Measurements from ENCODE around the gene RPUSD4. TPM values are rescaled to one million over a fixed set of nuclear protein-coding genes. Genes with fewer than 3 reads are reported as not detected.
A peak's percentile ranks its signal among the peaks of the same experiment; 100 is the strongest.

RPUSD4 gene
- total and polyA plus RNA-seq, 10 of the 15 experiments (the other 5 are each of a cell fraction or from before 2014, with no cell fraction given): 24.5 to 47.6 (median 31.7) TPM

GRCh38 chr11:126188332-126189108 is 22.9 kb downstream of the RPUSD4 start (continued):
- TF ChIP-seq NKRF (conservative IDR thresholded peaks at IDR 0.05): no peak
- TF ChIP-seq RELB (IDR thresholded peaks at IDR 0.05; ENCODE audit: low read depth): peak; percentile 55
- TF ChIP-seq POLR2A (IDR thresholded peaks at IDR 0.05; ENCODE audit: low read depth, low read length): no peak
- TF ChIP-seq RUNX3 (IDR thresholded peaks at IDR 0.05; ENCODE audit: low read length): peak; percentile 93
- no peak for TF ChIP-seq STAT1 (conservative IDR thresholded peaks at IDR 0.05)
- no peak for TF ChIP-seq RELA (IDR thresholded peaks at IDR 0.05; ENCODE audit: borderline replicate concordance, partially characterized antibody)
- TF ChIP-seq NFXL1 (IDR thresholded peaks at IDR 0.05; ENCODE audit: borderline replicate concordance): no peak
- peak in 1 of 2 experiments; percentile 58; a peak in 3 of 4 replicates for TF ChIP-seq IKZF2 (IDR thresholded peaks at IDR 0.05)
- 0 out of 2 replicates have a peak, but pooled peaks have one; percentile 9 for TF ChIP-seq NR2F1 (conservative IDR thresholded peaks at IDR 0.05)
- no peak for TF ChIP-seq PBX3 (IDR thresholded peaks at IDR 0.05; ENCODE audit: insufficient replicate concordance, low read depth, low read length)
- TF ChIP-seq ATF7 (IDR thresholded peaks at IDR 0.05; ENCODE audit: low read depth): no peak
- TF ChIP-seq CEBPZ (IDR thresholded peaks at IDR 0.05; ENCODE audit: low read depth, low read length): no peak
- no peak for TF ChIP-seq CHD4 (IDR thresholded peaks at IDR 0.05)
- TF ChIP-seq FOS (IDR thresholded peaks at IDR 0.05; ENCODE audit: borderline replicate concordance, extremely low read depth, insufficient read length): no peak
- no peak for TF ChIP-seq IRF4 (IDR thresholded peaks at IDR 0.05; ENCODE audit: low read depth, low read length)
- TF ChIP-seq SP1 (IDR thresholded peaks at IDR 0.05; ENCODE audit: low read depth, low read length): no peak
- 0 out of 2 replicates have a peak, but pooled peaks have one; percentile 17 for TF ChIP-seq ZNF217 (IDR thresholded peaks at IDR 0.05)
- TF ChIP-seq JUND (IDR thresholded peaks at IDR 0.05; ENCODE audit: low read depth, low read length): no peak
- no peak for TF ChIP-seq NR2C2 (IDR thresholded peaks at IDR 0.05; ENCODE audit: borderline replicate concordance, control insufficient read depth, insufficient read length, low read depth)
- no peak for TF ChIP-seq WRNIP1 (IDR thresholded peaks at IDR 0.05; ENCODE audit: borderline replicate concordance, low read depth, low read length)
- no peak for TF ChIP-seq HDAC2 (IDR thresholded peaks at IDR 0.05)
- no peak for TF ChIP-seq YY1 (IDR thresholded peaks at IDR 0.05; ENCODE audit: low read depth, low read length)
- TF ChIP-seq PAX8 (IDR thresholded peaks at IDR 0.05): no peak
- no peak for TF ChIP-seq BRCA1 (IDR thresholded peaks at IDR 0.05; ENCODE audit: low read depth, low read length)

Data from GM12878 (cell line).